ENCODE data around the gene SMIM38.

- TF ChIP-seq POLR2A (IDR thresholded peaks at IDR 0.05) (no peak), CTCF (IDR thresholded peaks at IDR 0.05) (no peak)
These were observed 11.3 kb upstream of the SMIM38 start for GRCh38 chr11:69144316-69145049.

Data from lower leg skin (tissue), 3 donors.